ENCODE results near the gene DUS3L.

The DUS3L gene

GRCh38 chr19:5821521-5822180, 30.7 kb upstream of the DUS3L start:
- no peak for DNase-seq

GRCh38 chr19:5820785-5821184, 29.8 kb upstream of the DUS3L start:
- no peak for DNase-seq

DNA sequence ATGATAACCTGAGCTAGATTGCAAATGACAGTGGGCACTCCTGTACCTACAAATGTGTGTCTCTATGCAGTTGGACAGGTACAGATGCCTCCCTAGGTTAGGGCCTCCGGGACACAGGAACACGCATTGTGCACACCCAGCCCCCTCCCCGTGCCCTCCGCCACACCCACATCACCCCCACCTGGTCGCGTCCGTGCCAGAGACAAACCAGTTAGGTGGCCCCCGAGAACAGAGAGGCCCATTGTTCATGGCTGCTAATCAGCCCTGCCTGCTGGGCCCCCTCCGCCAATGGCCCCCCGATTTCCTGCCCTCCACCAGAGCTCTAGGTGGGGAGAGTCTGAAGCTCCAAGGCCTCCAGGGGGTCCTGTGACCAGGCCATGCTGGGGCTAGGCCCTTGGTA, 27.6 kb upstream of the DUS3L start:
- no peak for DNase-seq

DNA sequence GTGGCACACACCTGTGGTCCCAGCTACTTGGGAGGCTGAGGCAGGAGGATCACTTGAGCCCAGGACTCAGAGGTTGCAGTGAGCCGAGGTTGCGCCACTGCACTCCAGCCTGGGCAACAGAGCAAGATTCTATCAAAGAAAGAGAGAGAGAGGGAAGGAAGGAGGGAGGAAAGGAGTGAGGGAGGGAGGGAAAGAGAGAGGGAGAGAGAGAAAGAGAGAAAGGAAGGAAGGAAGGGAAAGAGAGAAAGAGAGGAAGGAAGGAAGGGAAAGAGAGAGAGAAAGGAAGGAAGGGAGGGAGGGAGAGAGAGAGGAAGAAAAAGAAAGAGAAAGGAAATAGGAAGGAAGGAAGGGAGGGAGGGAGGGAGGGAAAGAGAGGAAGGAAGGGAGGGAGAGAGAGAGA, 26.3 kb upstream of the DUS3L start:
- DNase-seq = no peak

DNA sequence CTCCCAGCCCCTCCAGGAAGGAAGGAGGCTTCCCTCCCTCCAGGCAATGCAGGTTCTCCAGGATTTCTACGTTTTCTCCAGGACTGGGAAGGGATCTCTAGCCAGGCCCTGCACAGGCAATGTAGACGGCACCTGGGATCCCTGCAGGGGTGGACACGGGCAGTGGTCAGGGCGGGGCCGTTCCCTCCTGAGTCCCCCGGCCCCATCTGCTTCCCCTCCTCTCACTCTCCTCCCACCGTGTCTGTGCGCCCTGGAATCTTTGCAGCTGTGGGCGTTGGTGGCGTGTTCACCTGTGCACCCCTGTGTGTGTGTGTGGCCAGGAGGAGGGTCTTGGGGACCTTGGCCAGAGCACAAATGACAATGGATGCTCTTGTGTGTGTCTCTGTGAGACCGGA, 23.9 kb upstream of the DUS3L start:
- DNase-seq = no peak

DNA sequence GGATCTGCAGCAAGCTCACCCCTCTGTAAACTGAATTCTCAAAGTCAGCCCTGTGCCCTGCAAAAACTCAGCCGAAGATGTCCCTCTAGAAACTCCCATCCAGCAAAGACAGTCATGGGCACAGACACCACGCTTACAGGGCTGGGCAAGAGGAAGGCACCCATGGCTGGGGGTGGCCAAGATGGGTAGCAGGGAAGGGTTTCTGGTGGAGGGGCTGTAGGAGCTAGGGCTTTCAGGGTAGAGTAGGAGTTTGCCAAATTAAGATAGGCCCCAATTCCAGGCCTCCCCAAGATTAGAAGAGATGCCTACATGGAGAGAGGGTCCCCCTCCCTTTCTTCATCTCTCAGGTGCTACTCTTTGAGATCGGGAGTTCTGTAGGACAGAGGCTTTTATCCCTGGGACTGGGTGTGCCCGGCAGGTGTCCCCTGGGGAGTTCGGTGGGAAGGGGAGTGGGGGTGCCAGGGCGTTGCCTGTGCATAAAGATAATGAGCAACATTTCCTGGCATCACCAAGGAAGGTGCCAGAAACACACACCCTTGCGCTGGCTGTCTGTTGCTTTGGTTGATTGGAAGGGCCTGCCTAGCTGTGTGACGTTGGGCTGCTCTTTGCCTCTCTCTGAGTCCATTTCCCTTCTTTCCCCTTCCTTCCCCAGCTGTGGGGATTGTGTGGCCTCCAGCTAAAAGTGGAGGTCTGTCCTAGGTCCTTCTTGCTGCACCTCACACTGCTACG, 23.3 kb upstream of the DUS3L start:
- DNase-seq = no peak

DNA sequence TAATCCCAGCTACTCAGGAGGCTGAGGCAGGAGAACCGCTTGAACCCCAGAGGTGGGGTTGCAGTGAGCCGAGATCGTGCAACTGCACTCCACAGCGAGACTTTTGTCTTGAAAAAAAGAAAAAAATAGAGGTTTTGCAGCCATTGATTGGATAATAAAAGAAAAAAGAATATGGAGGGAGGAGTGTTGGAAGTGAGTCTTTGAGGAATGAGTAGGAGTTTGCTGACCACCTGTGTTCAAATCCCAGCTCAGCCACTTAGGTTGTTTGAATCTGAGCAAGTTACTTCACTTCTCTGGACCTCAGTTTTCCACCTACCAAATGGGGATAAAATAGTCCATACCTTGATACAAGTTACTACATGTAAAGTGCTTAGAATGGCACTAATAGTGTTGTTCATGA, 20.2 kb upstream of the DUS3L start:
- DNase-seq = no peak

DNA sequence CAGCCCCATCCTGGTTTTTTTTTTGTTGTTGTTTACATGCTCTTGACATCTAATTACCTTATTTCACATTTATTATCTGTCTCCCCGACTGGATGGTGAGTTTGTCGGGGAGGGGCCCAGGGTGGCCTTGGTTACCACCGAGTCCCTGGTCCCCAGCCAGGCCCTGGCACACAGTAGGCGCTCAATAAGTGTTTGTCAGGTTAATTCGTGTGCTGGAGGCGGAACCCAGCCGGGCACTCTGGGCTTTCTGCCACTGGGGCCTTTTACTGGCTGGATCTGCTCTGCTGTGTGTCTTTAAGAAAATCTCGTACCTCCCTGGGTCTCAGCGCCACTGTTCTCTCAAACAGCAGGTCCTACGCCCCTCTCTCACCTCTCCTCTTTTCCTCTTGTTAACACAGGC, 18.5 kb upstream of the DUS3L start:
- DNase-seq = no peak

DNA sequence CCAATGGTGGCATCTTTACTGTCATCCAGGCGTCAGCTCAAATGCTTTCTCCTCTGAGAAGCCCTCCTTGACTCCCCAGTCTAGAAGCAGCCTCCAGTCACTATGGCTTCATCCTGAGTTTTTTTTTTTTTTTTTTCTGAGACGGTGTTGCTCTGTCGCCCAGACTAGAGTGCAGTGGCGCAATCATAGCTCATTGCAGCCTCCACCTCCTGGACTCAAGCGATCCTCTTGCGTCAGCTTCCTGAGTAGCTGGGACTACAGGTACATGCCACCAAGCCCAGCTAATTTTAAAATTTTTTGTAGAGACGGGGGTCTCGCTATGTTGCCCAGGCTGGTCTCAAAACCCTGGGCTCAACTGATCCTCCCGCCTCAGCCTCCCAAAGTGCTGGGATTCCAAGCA, 18.1 kb upstream of the DUS3L start:
- no peak for DNase-seq

- no peak for DNase-seq
These were observed 17.3 kb upstream of the DUS3L start for GRCh38 chr19:5808120-5808816.

DNA sequence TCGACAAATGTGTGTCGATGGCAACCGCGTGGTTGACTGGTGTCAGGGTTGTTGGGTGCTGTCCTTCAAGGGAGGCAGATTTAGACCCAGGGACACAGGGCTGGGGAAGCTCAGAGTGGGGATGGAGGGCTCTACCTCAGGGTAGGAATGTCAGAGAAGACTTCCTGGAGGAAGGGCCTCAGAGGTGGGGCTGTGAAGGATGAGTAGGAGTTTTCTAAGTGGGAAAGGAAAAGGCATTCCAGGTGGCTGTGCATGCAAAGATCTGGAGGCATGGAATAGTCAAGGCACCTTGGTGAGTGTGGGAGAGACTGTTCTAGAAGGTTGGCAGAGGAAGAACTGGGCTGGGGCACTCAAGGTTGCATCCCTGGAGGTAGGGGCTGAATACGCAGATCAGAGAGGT, 15.9 kb upstream of the DUS3L start:
- DNase-seq = no peak

- no peak for DNase-seq
These were observed 15.1 kb upstream of the DUS3L start for GRCh38 chr19:5806133-5806489.

GRCh38 chr19:5805462-5806132, 14.6 kb upstream of the DUS3L start:
- peak; percentile 78 for DNase-seq

DNA sequence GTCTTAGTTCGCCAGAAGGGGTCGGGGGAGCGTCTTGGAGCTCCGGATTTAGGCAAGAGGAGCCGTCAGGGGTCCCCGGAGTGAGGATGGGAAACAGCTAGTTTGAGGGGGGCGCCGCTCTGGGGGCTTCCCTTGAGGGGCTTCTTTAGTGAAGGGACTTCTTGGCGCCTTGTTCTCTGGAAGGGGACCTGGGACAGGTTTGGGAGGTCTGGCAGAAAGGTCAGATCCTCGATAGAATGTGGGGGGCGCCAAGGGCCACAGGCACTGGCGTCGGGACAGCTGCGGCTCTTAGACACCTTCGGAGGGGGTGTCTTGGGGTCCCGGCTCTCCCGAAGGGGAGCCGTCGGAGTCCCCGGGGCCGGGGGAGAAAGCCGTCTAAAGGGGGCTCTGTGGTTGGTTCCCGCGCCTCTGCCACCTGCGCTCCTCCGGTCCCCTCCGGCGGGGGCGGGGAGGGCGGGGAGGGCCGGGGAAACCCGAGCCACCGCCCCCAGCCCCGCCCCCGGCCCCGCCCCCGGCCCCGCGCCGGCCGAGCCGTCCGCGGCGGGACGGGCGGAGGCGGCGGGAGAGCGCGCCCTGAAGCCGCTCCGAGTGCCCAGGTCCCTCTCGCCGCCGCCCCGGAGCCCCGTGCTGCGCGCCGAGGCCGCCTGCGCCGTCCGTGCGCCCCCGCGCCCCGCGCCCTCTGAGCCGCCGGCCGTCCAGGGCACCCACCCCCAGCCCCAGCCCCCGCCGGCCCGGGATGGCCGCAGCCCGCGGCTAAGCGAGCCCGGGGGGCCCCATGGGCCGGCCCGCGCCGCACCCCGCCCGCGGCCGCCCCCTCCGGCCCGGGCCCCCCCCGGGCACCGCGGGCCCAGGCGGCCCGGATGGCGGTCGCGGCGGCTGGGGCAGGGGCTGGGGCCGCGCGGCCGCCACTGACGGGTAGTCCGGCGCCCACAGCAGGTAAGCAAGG, 13.8 kb upstream of the DUS3L start, which contains the start of gene NRTN:
Gene NRTN, plus strand, starts transcription at position 552 of the 946 bp plus-strand sequence. CDS start 19,099 bp downstream, outside the sequence.
- no peak for DNase-seq

GRCh38 chr19:5803752-5804515, 13.0 kb upstream of the DUS3L start:
- peak; percentile 94 for DNase-seq

- peak; percentile 25 for DNase-seq
These were observed 12.4 kb upstream of the DUS3L start for GRCh38 chr19:5803441-5803751.

- DNase-seq = peak; percentile 47
These were observed 11.0 kb upstream of the DUS3L start for GRCh38 chr19:5801796-5802619.

GRCh38 chr19:5800361-5801270, 9.7 kb upstream of the DUS3L start:
- no peak for DNase-seq

All from retina (tissue), 1 donor.